SU-DHL-6 (cell line): ENCODE data around the gene BCAS4.

Source experiments
- H2AFZ ChIP-seq: fragments of 200-600 bp; sonication (generic); 2 replicates; pipeline ENCODE4 v1.6.1; 2014; ENCODE audit warnings: low read depth, mild to moderate bottlenecking, moderate library complexity, mixed read lengths, antibody characterized with exemption, low read length; ENCODE audit not compliant: severe bottlenecking
- H3F3A ChIP-seq: fragments of 200-600 bp; shearing (Covaris generic); 2 replicates; pipeline ENCODE4 v1.6.0; 2016; ENCODE audit warnings: antibody characterized with exemption, mild to moderate bottlenecking; ENCODE audit not compliant: insufficient read depth
- H3K27ac ChIP-seq: fragments of 200-600 bp; sonication (generic); 2 replicates; pipeline ENCODE4 v1.5.1; 2016; ENCODE audit warnings: low read depth, mild to moderate bottlenecking, low read length, moderate library complexity, mixed read lengths
- H3K27me3 ChIP-seq: fragments of 200-600 bp; sonication (generic), shearing (Covaris generic); 2 replicates; pipeline ENCODE4 v1.6.0; 2014; ENCODE audit warnings: mild to moderate bottlenecking, low read length
- H3K36me3 ChIP-seq: fragments of 200-600 bp; sonication (generic); 2 replicates; pipeline ENCODE4 v1.6.1; 2014; ENCODE audit warnings: mild to moderate bottlenecking, low read length, mixed read lengths
- H3K4me2 ChIP-seq: fragments of 300-600, 200-600 bp; shearing (Covaris generic), sonication (generic); 2 replicates; pipeline ENCODE4 v1.6.0; 2014; ENCODE audit warnings: low read length, low read depth, mild to moderate bottlenecking; ENCODE audit not compliant: poor library complexity, severe bottlenecking
- H3K4me3 ChIP-seq: fragments of 200-600 bp; sonication (generic); 2 replicates; pipeline ENCODE4 v1.5.1; 2014; ENCODE audit warnings: antibody characterized with exemption, low read length, mild to moderate bottlenecking, mixed read lengths; ENCODE audit not compliant: insufficient read depth, poor library complexity, severe bottlenecking
- H3K79me2 ChIP-seq: fragments of 200-600 bp; sonication (generic); 2 replicates; pipeline ENCODE4 v1.6.1; 2014; ENCODE audit warnings: mild to moderate bottlenecking, low read length, moderate library complexity; ENCODE audit not compliant: insufficient read depth
- H3K9ac ChIP-seq: fragments of 200-600 bp; sonication (generic); 2 replicates; pipeline ENCODE4 v1.7.0; 2014; ENCODE audit warnings: mild to moderate bottlenecking, low read length
- H3K9me2 ChIP-seq: fragments of 200-600 bp; sonication (generic); replicated peaks from 2 replicates; pipeline ENCODE4 v1.6.1; 2014; ENCODE audit warnings: low read length; ENCODE audit not compliant: insufficient read depth
- H3K9me3 ChIP-seq: fragments of 200-600 bp; sonication (generic); 2 replicates; pipeline ENCODE4 v1.6.1; 2014; ENCODE audit warnings: low read length, mixed read lengths; ENCODE audit not compliant: insufficient read depth
- H4K20me1 ChIP-seq: fragments of 200-600 bp; sonication (generic); 2 replicates; pipeline ENCODE4 v1.6.1; 2014; ENCODE audit warnings: low read depth, mild to moderate bottlenecking, antibody characterized with exemption, low read length, moderate library complexity, mixed read lengths
- CTCF ChIP-seq: fragments of 200-600 bp; sonication (generic); IDR thresholded peaks from one replicate; pipeline ENCODE4 v1.5.1; 2017; ENCODE audit warnings: antibody characterized with exemption, mild to moderate bottlenecking, low read length, moderate library complexity; ENCODE audit not compliant: insufficient read depth, poor library complexity, severe bottlenecking
- EZH2phosphoT487 ChIP-seq: fragments of 200-600 bp; sonication (generic), shearing (Covaris generic); conservative IDR thresholded peaks from 2 replicates; pipeline ENCODE4 v1.6.1; 2018; ENCODE audit warnings: mild to moderate bottlenecking, antibody characterized with exemption, low read length, moderate library complexity, mixed read lengths

BCAS4 gene

GRCh38 chr20:50787181-50787580, 7.7 kb upstream of the BCAS4 start:
- Histone ChIP-seq H2AFZ (no peak overlapping the region), H3F3A (no peaks in the 10 kb centered on the region), H3K9me2 (no peaks in the 10 kb centered on the region), H4K20me1 (no peaks in the 10 kb centered on the region), H3K36me3 (no peaks in the 10 kb centered on the region), H3K9me3 (no peaks in the 10 kb centered on the region), H3K27me3 (no peaks in the 10 kb centered on the region), H3K79me2 (no peaks in the 10 kb centered on the region), H3K4me3 (no peak overlapping the region), H3K27ac (no peak overlapping the region), H3K9ac (no peak overlapping the region), H3K4me2 (no peak overlapping the region)
- TF ChIP-seq EZH2phosphoT487 (no peak), CTCF (no peak)

- no peaks in the 10 kb centered on the region for H3K36me3 ChIP-seq
- H3K27me3 ChIP-seq = no peaks in the 10 kb centered on the region
- no peak overlapping the region for H3K9ac ChIP-seq
- H3K4me3 ChIP-seq = no peak overlapping the region
- TF ChIP-seq CTCF (no peak), EZH2phosphoT487 (no peak)
- H4K20me1 ChIP-seq = no peaks in the 10 kb centered on the region
- no peaks in the 10 kb centered on the region for H3K9me2 ChIP-seq
- H3K4me2 ChIP-seq = no peak overlapping the region
- no peaks in the 10 kb centered on the region for H3K79me2 ChIP-seq
- no peak overlapping the region for H2AFZ ChIP-seq
- H3F3A ChIP-seq = no peaks in the 10 kb centered on the region
- no peaks in the 10 kb centered on the region for H3K9me3 ChIP-seq
- H3K27ac ChIP-seq = no peak overlapping the region
Observed at GRCh38 chr20:50788045-50788991, 6.5 kb upstream of the BCAS4 start.

- no peak overlapping the region for H3K4me3 ChIP-seq
- H4K20me1 ChIP-seq = no peaks in the 10 kb centered on the region
- H3K79me2 ChIP-seq = no peaks in the 10 kb centered on the region
- no peak overlapping the region for H3K4me2 ChIP-seq
- TF ChIP-seq CTCF = no peak
- H2AFZ ChIP-seq = peak overlapping the region; percentile 77
- peak overlapping the region; percentile 60 for H3K9ac ChIP-seq
- H3K9me3 ChIP-seq = no peaks in the 10 kb centered on the region
- no peak overlapping the region for H3K27ac ChIP-seq
- H3K36me3 ChIP-seq = no peaks in the 10 kb centered on the region
- no peaks in the 10 kb centered on the region for H3K9me2 ChIP-seq
- H3K27me3 ChIP-seq = no peaks in the 10 kb centered on the region
- H3F3A ChIP-seq = peaks cover 8% of the 10 kb centered on the region
Observed at GRCh38 chr20:50789968-50790650, 4.8 kb upstream of the BCAS4 start.
